Measurements from ENCODE around the gene YEATS2.

Gene YEATS2

DNA sequence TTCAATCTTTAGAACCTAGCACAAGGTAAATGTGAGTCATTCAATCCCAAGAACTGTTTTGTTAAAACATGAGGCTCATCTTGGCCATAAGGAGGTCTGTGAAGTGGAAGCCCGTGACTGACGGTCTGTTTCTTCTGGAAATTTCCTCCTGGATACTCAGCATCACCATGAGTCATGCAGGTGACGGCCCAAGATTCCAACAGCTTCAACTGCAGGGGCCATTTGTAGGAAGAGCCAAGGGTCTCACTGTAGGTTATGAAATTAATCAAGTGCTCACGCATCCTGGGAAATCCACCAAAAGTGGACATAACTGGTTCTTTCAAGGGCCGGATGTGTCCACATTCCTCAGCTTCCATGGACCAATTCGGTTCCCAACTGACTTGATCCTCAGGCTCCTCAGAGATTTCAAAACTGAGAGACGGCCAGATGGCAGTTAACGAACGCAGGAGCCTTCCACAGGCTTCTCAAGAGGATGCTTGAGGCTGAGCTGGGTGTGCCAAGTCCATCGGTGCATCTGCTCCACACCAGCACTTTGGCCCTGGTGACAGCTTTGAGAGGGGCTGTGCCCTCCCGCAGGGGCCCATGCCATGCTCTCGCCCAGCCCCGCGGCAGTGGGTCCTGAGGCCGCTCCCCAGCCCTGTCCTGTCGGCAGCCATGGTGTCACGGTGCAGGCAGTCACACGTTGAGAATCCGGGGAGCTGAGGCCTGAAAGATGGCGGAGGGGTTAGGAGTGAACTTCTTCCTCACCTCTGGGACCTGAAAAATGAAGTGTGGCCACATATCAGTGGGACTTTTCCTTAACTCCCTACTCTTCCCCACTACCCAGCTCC lies 119.3 kb downstream of the YEATS2 start:
- no peaks in the 10 kb centered on the region for H3K4me1 ChIP-seq (ENCODE audit: control insufficient read depth, low read depth, low read length)
- peaks cover 12% of the 10 kb centered on the region for H3K36me3 ChIP-seq (ENCODE audit: control insufficient read depth, low read depth, low read length)
- no peaks in the 10 kb centered on the region for H3K27me3 ChIP-seq (ENCODE audit: control insufficient read depth, insufficient read depth, low read length)
- no peak overlapping the region for H3K27ac ChIP-seq (ENCODE audit: low read length)
- H3K9me3 ChIP-seq (ENCODE audit: control insufficient read depth, low read depth, low read length): no peaks in the 10 kb centered on the region
- H3K4me3 ChIP-seq (ENCODE audit: low read length): no peak overlapping the region
- no peak overlapping the region for H3K9ac ChIP-seq (ENCODE audit: low read length)

DNA sequence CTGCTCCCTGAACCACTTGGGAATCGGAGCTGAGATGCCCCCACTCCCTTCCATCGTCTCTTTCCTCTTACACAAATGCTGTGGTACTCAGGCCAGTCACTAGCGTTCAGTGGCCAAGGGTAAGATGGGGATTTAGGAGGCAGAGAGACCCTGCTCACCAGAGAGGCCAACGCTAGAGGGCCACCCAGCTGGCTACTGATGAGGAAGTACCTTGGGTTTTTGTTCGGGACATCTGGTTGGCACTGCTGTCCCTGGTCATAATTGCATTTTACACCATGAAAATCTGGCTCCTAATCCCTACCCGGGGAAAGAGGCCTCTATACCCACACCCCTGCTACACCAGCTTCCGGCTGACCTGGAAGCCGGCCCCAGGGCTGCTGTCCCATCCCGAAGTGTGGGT lies 120.0 kb downstream of the YEATS2 start:
- no peaks in the 10 kb centered on the region for H3K9me3 ChIP-seq (ENCODE audit: control insufficient read depth, low read depth, low read length)
- no peak overlapping the region for H3K9ac ChIP-seq (ENCODE audit: low read length)
- H3K27me3 ChIP-seq (ENCODE audit: control insufficient read depth, insufficient read depth, low read length): no peaks in the 10 kb centered on the region
- no peak overlapping the region for H3K27ac ChIP-seq (ENCODE audit: low read length)
- no peaks in the 10 kb centered on the region for H3K4me1 ChIP-seq (ENCODE audit: control insufficient read depth, low read depth, low read length)
- H3K36me3 ChIP-seq (ENCODE audit: control insufficient read depth, low read depth, low read length): peaks cover 7% of the 10 kb centered on the region
- no peak overlapping the region for H3K4me3 ChIP-seq (ENCODE audit: low read length)

- H3K27me3 ChIP-seq (ENCODE audit: control insufficient read depth, insufficient read depth, low read length): no peaks in the 10 kb centered on the region
- H3K9me3 ChIP-seq (ENCODE audit: control insufficient read depth, low read depth, low read length): no peaks in the 10 kb centered on the region
- no peaks in the 10 kb centered on the region for H3K4me1 ChIP-seq (ENCODE audit: control insufficient read depth, low read depth, low read length)
- H3K27ac ChIP-seq (ENCODE audit: low read length): no peak overlapping the region
- H3K36me3 ChIP-seq (ENCODE audit: control insufficient read depth, low read depth, low read length): peaks cover 7% of the 10 kb centered on the region
- no peak overlapping the region for H3K9ac ChIP-seq (ENCODE audit: low read length)
- no peak overlapping the region for H3K4me3 ChIP-seq (ENCODE audit: low read length)
These were observed 120.5 kb downstream of the YEATS2 start for GRCh38 chr3:183818041-183818620.

- peaks cover 7% of the 10 kb centered on the region for H3K36me3 ChIP-seq (ENCODE audit: control insufficient read depth, low read depth, low read length)
- no peaks in the 10 kb centered on the region for H3K4me1 ChIP-seq (ENCODE audit: control insufficient read depth, low read depth, low read length)
- H3K9ac ChIP-seq (ENCODE audit: low read length): no peak overlapping the region
- H3K9me3 ChIP-seq (ENCODE audit: control insufficient read depth, low read depth, low read length): no peaks in the 10 kb centered on the region
- H3K27me3 ChIP-seq (ENCODE audit: control insufficient read depth, insufficient read depth, low read length): peaks cover 5% of the 10 kb centered on the region
- no peak overlapping the region for H3K27ac ChIP-seq (ENCODE audit: low read length)
- H3K4me3 ChIP-seq (ENCODE audit: low read length): no peak overlapping the region
These were observed 121.4 kb downstream of the YEATS2 start for GRCh38 chr3:183818706-183819624.

DNA sequence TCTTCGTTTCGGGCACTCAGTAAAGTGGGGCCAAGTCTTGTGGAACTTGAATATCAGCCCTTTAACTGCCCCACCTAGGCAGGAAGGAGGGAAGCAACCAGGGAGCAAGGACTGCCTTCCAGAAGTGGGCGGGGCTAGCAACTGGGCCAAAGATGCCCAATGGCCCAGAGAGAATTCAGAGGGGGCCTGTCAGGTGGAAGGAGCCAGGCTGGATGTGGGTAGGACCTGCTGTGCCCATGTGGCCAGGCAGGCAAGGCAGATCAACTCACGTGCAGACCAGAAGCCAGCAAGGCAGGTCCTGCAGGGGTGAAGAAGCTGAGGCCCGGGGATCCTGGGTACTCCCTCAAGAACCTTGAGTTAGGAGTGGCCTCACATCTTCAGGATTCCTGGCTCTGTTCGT lies 122.2 kb downstream of the YEATS2 start:
- Histone ChIP-seq H3K27ac (ENCODE audit: low read length) (no peak overlapping the region), H3K27me3 (ENCODE audit: control insufficient read depth, insufficient read depth, low read length) (peaks cover 11% of the 10 kb centered on the region), H3K4me1 (ENCODE audit: control insufficient read depth, low read depth, low read length) (peaks cover 3% of the 10 kb centered on the region), H3K36me3 (ENCODE audit: control insufficient read depth, low read depth, low read length) (peaks cover 7% of the 10 kb centered on the region), H3K9me3 (ENCODE audit: control insufficient read depth, low read depth, low read length) (no peaks in the 10 kb centered on the region), H3K9ac (ENCODE audit: low read length) (no peak overlapping the region), H3K4me3 (ENCODE audit: low read length) (no peak overlapping the region)

GRCh38 chr3:183822631-183823030 lies 125.0 kb downstream of the YEATS2 start:
- peaks cover 3% of the 10 kb centered on the region for H3K4me1 ChIP-seq (ENCODE audit: control insufficient read depth, low read depth, low read length)

DNA sequence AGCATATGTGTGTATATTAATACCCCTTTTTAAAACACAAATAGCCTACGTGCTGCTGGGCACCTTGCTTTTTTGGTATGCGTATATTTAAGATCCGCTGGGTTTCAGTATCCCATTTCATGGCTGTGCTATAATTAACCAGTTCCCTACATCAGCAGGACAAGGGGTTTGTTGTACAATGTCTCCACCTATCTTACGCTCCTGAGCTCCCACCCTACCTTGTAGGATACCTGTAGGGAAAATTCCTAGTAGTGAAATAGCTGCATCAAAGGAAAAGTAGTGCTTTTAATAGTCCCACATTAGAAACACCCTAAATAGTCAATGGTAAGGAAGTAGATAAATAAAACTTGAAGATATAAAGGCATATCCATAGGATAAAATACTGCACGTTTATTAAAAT lies 126.4 kb downstream of the YEATS2 start:
- Histone ChIP-seq H3K27me3 (ENCODE audit: control insufficient read depth, insufficient read depth, low read length) (peaks cover 11% of the 10 kb centered on the region), H3K9me3 (ENCODE audit: control insufficient read depth, low read depth, low read length) (no peaks in the 10 kb centered on the region), H3K4me1 (ENCODE audit: control insufficient read depth, low read depth, low read length) (peaks cover 3% of the 10 kb centered on the region), H3K36me3 (ENCODE audit: control insufficient read depth, low read depth, low read length) (peaks cover under 1% of the 10 kb centered on the region), H3K4me3 (ENCODE audit: low read length) (peak overlapping the region; percentile 68), H3K9ac (ENCODE audit: low read length) (no peak overlapping the region), H3K27ac (ENCODE audit: low read length) (no peak overlapping the region)

More at GRCh38 chr3:183822631-183823030, 125.0 kb downstream of the YEATS2 start:
- H3K27me3 ChIP-seq (ENCODE audit: control insufficient read depth, insufficient read depth, low read length): peaks cover 11% of the 10 kb centered on the region
- no peak overlapping the region for H3K4me3 ChIP-seq (ENCODE audit: low read length)
- H3K9me3 ChIP-seq (ENCODE audit: control insufficient read depth, low read depth, low read length): no peaks in the 10 kb centered on the region
- H3K36me3 ChIP-seq (ENCODE audit: control insufficient read depth, low read depth, low read length): no peaks in the 10 kb centered on the region
- H3K9ac ChIP-seq (ENCODE audit: low read length): no peak overlapping the region
- H3K27ac ChIP-seq (ENCODE audit: low read length): no peak overlapping the region

GRCh38 chr3:183824761-183825455 lies 127.3 kb downstream of the YEATS2 start:
- Histone ChIP-seq H3K9ac (ENCODE audit: low read length) (no peak overlapping the region), H3K9me3 (ENCODE audit: control insufficient read depth, low read depth, low read length) (no peaks in the 10 kb centered on the region), H3K4me1 (ENCODE audit: control insufficient read depth, low read depth, low read length) (peaks cover 3% of the 10 kb centered on the region), H3K4me3 (ENCODE audit: low read length) (peak overlapping the region; percentile 68), H3K27ac (ENCODE audit: low read length) (no peak overlapping the region), H3K36me3 (ENCODE audit: control insufficient read depth, low read depth, low read length) (peaks cover 8% of the 10 kb centered on the region), H3K27me3 (ENCODE audit: control insufficient read depth, insufficient read depth, low read length) (peaks cover 11% of the 10 kb centered on the region)

DNA sequence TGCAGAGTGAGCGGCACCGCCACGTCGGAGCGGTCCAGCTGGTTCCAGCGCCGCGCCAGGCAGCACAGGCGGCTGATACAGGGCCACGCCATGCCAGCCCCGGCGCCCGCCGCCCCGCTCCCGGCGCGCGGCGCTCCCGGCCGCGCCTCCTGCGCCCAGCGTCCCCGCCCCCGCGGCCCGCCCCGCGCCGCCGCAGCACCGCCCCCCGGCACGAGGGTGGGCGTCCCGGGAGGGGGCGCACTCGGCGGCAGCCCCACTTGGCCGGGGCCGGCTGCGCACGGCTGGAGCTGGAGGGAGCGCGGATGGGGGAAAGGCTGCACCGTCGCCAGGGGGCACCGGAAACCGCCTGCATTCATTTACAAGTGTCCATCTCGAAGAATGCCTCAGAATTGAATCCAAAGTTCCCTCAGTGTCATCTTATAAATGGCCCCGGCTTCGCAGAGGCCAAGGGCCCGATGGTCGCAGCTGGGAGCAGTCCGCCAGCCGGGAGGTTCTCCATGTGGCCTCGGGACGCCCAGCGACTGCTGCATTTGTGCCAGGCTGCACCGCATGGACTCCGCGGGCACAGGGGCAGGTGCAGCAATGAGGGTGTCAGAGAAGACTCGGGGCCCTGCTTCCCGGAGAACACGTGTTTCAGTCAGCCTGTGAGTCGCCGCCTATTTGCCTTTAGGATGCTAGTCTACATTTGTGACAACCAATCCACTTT lies 128.0 kb downstream of the YEATS2 start, which contains the start of gene MAP6D1:
MAP6D1 (minus strand) TSS at position 122 of the 706 bp plus-strand sequence; CDS start at position 92, 30 bp downstream.
- Histone ChIP-seq H3K9ac (ENCODE audit: low read length) (peak within 1 kb of the TSS; percentile 15), H3K27ac (ENCODE audit: low read length) (no peak within 1 kb of the TSS), H3K36me3 (ENCODE audit: control insufficient read depth, low read depth, low read length) (peaks cover 10% of the 10 kb centered on the region), H3K4me3 (ENCODE audit: low read length) (peak within 1 kb of the TSS; percentile 68), H3K4me1 (ENCODE audit: control insufficient read depth, low read depth, low read length) (peaks cover 3% of the 10 kb centered on the region), H3K27me3 (ENCODE audit: control insufficient read depth, insufficient read depth, low read length) (peaks cover 11% of the 10 kb centered on the region), H3K9me3 (ENCODE audit: control insufficient read depth, low read depth, low read length) (no peaks in the 10 kb centered on the region)

DNA sequence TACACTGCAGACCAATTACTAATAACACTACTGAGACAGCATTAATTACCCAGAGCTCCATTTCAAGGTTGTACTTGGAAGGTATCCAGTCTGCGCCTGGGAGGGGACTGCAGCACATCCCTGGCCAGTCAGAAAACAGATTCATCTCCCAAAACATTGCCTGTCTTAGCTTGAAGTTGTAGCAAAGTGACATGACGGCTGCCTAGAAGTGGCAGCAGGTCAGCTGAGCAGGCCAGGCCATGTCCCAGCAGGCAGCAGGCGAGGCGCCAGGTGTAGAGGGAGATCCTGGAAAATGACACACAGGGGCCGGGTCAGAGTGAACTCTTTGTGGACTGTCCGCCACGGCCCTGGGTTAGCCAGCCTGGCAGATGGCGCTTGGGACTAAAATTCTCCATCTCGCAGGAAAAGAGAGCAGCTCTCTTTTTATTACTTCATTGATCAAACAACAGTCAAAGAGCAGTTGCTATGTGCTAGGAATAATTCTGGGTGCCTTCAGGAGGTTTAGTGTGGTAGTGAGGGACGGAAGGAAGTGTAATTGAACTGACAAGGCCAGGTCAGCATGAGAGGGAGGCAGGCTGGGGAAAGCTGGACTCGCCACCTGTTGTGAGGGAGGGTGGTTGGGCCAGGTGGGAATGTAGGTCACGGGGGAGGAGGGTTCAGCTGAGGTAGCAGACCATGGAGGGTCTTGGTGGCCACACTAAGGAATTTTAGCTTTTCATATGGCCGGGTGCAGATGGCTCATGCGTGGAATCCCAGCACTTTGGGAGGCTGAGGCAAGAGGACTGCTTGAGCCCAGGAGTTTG lies 129.1 kb downstream of the YEATS2 start:
- peaks cover 11% of the 10 kb centered on the region for H3K27me3 ChIP-seq (ENCODE audit: control insufficient read depth, insufficient read depth, low read length)
- H3K36me3 ChIP-seq (ENCODE audit: control insufficient read depth, low read depth, low read length): peaks cover 10% of the 10 kb centered on the region
- no peak overlapping the region for H3K9ac ChIP-seq (ENCODE audit: low read length)
- no peak overlapping the region for H3K27ac ChIP-seq (ENCODE audit: low read length)
- H3K9me3 ChIP-seq (ENCODE audit: control insufficient read depth, low read depth, low read length): no peaks in the 10 kb centered on the region
- H3K4me3 ChIP-seq (ENCODE audit: low read length): no peak overlapping the region
- peaks cover 3% of the 10 kb centered on the region for H3K4me1 ChIP-seq (ENCODE audit: control insufficient read depth, low read depth, low read length)

All from iPS-18a (cell line).